Epithelial cell of esophagus (primary cell): ENCODE data around the gene ERBB3.

Experiments
- DNase-seq: peaks from one replicate; pipeline ENCODE4 v3.0.0; 2010; ENCODE audit warnings: low read depth
- H3K4me3 ChIP-seq: 2 replicates; pipeline ENCODE4 v1.5.1; 2011; ENCODE audit warnings: mild to moderate bottlenecking, low read length, control low read depth
- CTCF ChIP-seq: IDR thresholded peaks from 2 replicates; pipeline ENCODE4 v1.5.1; 2011; ENCODE audit warnings: low read depth, mild to moderate bottlenecking, low read length, control low read depth, inconsistent platforms; ENCODE audit not compliant: insufficient read depth; ENCODE audit errors: missing control alignments

Gene ERBB3

DNA sequence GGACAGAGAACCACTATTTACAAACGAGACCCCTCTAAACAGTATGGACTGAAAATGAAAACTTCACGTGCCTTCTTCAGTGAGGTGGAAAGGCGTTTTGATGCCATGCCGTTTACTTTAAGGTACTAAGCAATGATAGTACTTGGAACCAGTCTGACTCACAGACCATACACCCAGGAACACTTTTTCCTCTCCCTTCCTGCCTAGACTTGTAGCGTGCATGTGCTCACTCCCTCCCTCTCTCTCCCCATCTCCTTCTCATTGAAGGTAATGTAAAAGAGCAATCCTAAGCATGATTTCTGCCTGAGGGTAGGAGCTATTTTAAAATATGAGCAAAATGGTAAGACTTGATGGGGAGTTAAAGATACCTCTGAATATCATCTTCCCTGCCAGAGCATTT, 30.6 kb downstream of the ERBB3 start:
- DNase-seq: peak; percentile 97
- no peak for TF ChIP-seq CTCF
- no peak overlapping the region for H3K4me3 ChIP-seq

DNA sequence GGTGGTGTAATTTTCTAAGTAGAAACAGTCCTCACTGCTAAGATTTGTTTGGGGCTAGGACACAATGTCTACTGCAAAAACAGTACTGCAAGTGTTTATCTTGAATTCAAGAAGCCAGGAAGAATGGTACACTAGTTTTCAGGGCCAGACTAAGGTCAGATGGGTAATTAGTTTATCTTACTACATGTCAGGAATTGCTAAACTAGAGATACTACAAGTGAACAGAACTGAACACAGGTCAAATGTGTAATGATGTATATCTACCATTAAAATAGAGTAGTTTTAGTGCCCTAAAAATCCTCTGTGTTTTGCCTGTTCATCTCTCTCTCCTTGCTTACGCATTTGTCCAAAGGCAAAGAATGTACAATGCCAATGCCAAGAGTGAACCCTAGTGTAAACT, 34.1 kb downstream of the ERBB3 start:
- no peak for TF ChIP-seq CTCF
- no peak overlapping the region for H3K4me3 ChIP-seq

GRCh38 chr12:56115329-56115728, 35.4 kb downstream of the ERBB3 start:
- DNase-seq: peak; percentile 47
- peak overlapping the region; percentile 92 for H3K4me3 ChIP-seq
- TF ChIP-seq CTCF: no peak

More for the DNA sequence above, 34.1 kb downstream of the ERBB3 start:
- DNase-seq: no peak

DNA sequence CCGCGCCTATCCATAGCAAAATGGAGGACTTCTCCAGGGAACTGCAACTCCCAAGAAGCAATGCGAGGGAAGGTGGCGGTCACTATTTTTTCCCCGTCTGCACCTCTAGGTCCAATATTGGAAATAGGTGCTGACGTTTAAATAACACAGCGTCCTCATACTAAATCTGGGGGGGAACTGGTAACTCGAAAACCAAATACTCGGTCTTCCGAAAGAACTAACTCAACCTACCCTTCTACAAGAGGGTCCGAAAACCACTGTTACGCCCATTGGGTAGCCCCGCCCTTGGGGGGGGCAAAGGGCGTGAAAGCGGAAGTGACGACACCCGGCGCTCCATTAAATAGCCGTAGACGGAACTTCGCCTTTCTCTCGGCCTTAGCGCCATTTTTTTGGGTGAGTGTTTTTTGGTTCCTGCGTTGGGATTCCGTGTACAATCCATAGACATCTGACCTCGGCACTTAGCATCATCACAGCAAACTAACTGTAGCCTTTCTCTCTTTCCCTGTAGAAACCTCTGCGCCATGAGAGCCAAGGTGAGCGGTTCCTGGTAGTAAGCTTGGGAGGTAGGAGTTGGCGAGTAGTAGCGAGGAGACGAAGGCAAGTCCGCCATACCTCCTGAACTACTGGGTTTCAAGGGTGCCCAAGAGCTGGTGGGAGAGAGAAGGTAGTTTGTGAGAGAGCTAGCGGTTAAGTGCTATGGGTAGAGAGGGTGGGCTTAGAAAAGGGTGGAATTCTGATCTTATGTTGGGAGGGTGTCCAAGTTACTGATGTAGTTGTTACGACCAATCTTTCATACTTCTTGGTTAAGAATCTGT, 36.5 kb downstream of the ERBB3 start, which contains the start of gene RPL41:
Gene RPL41 (plus strand): TSS at position 367 of the 815 bp plus-strand sequence.
- DNase-seq: peak; percentile 93
- TF ChIP-seq CTCF: no peak
- peak within 1 kb of the TSS; percentile 92 for H3K4me3 ChIP-seq

GRCh38 chr12:56117082-56117706, 37.2 kb downstream of the ERBB3 start:
- peak overlapping the region; percentile 92 for H3K4me3 ChIP-seq
- peak; percentile 19 for DNase-seq

DNA sequence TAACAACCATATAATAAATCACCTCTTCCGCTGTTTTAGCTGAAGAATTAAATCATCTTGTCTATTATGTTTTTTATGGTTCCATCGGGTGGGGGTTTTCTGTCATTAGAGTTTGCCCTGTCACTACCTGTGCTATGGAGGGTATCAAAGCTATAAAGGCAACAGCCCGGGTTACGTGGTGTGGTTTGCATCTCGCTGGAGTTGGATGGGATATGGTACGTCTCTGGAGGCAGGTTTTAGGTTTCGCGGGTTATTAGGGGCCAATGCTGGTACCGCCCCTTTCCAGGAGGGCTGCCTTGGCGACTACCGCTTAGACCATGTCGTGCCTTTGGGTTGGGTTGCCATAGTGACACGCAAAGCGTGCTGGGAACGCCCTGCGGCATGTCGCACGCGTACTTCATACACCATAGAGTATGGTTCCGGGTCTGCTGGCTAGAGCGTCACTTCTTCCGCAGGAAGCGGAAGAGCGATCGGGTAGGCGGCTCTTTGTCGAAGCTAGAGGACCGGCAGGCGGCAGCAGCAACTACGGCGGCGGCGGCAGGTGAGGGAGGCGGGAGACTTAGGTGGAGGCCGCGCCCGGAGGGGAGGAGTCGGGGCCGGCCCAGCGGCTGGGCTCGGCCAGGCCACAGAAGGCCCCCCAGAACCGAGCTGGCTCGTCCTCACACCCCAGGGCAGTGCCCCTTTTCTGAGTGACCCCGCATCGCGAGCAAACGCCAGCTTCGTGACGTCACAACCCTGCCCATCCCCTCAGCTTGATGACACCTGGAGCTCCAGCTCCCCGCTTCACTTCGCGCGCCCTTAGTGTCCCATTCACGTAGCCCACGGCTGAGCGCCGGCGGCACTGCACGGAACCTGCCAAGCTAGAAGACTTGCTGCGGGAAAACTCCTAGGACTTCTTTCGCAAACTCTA, 38.1 kb downstream of the ERBB3 start, which contains the start of gene ZC3H10:
Gene ZC3H10 (plus strand): TSS at position 489 of the 910 bp plus-strand sequence. CDS start 2,297 bp downstream, outside the sequence.
- TF ChIP-seq CTCF: peak; percentile 56
- DNase-seq: peak; percentile 99
- peak within 1 kb of the TSS; percentile 92 for H3K4me3 ChIP-seq
